ENCODE data around the gene FICD. TPM values are rescaled to one million over a fixed set of nuclear protein-coding genes. Genes with fewer than 3 reads are reported as not detected.

Gene FICD
- total RNA-seq = 1 to 10 TPM; 3.5 to 4.5 TPM

GRCh38 chr12:108514973-108515814, at the start of gene FICD:
TSS of gene FICD (plus strand) at chr12:108515277. CDS start at chr12:108516973, 1,696 bp downstream.
- ChIA-PET CTCF (interaction anchor here (0.5 to 1.4 kb wide), 6 partner anchors 22 to 187 kb away, joined by 3 to 4 read pairs (median 3); no protein-coding TSS in a partner anchor), POLR2A (interaction anchor here (0.5 kb wide), 1 partner anchor 60 kb away, joined by 3 read pairs; no protein-coding TSS in a partner anchor)
- intact Hi-C loops (cut with DNase I, micrococcal nuclease) = loop anchor here (1.0 to 10.0 kb wide), 17 partner anchors 46 to 1197 kb away; partner anchors contain the start of genes PWP1 (in 2 of the 2), SART3 (in 2 of the 2), SELPLG (in 2 of the 2) and ALKBH2 (in 1 of the 2)

GRCh38 chr12:108465417-108465816, 49.7 kb upstream of the FICD start:
- CTCF ChIA-PET = interaction anchor here (0.5 kb wide), 1 partner anchor 1885 kb away, joined by 4 read pairs; no protein-coding TSS in a partner anchor
- ATAC-seq = no peak
- H3K4me1 Mint-ChIP-seq = no peaks in the 10 kb centered on the region

More at GRCh38 chr12:108514973-108515814, at the start of gene FICD:
- Mint-ChIP-seq H3K36me3 (ENCODE audit: low read depth) (peaks cover 10% of the 10 kb centered on the region), H3K27me3 (no peaks in the 10 kb centered on the region), H3K27ac (peak within 1 kb of the TSS; percentile 83), H3K4me3 (peak within 1 kb of the TSS; percentile 82), H3K4me1 (peaks cover 26% of the 10 kb centered on the region), H3K9me3 (ENCODE audit: low read depth) (no peaks in the 10 kb centered on the region)
- peak; percentile 100 for DNase-seq
- ATAC-seq = peak; percentile 93

GRCh38 chr12:108468196-108468968, 46.7 kb upstream of the FICD start:
- H3K4me3 Mint-ChIP-seq = no peak overlapping the region
- intact Hi-C loops (cut with DNase I, micrococcal nuclease) = loop anchor here in 1 of 2 experiments (10.0 kb wide), 1 partner anchor 254 kb away; no protein-coding TSS in a partner anchor
- DNase-seq (peak; percentile 27), ATAC-seq (no peak)
- CTCF ChIA-PET = no interaction called here
- peaks cover 17% of the 10 kb centered on the region for H3K27me3 Mint-ChIP-seq
- no peaks in the 10 kb centered on the region for H3K36me3 Mint-ChIP-seq (ENCODE audit: low read depth)
- H3K27ac Mint-ChIP-seq = no peak overlapping the region
- H3K9me3 Mint-ChIP-seq (ENCODE audit: low read depth) = no peaks in the 10 kb centered on the region
- POLR2A ChIA-PET = no interaction called here
- no peaks in the 10 kb centered on the region for H3K4me1 Mint-ChIP-seq

More at GRCh38 chr12:108465417-108465816, 49.7 kb upstream of the FICD start:
- Mint-ChIP-seq H3K9me3 (ENCODE audit: low read depth) (no peaks in the 10 kb centered on the region), H3K27me3 (peaks cover 15% of the 10 kb centered on the region), H3K36me3 (ENCODE audit: low read depth) (no peaks in the 10 kb centered on the region), H3K27ac (no peak overlapping the region), H3K4me3 (no peak overlapping the region)
- POLR2A ChIA-PET = interaction anchor here (0.5 kb wide), 1 partner anchor 522 kb away, joined by 3 read pairs; no protein-coding TSS in a partner anchor
- no peak for DNase-seq
- intact Hi-C loops (cut with DNase I, micrococcal nuclease) = loop anchor here in 1 of 2 experiments (10.0 kb wide), 1 partner anchor 251 kb away; no protein-coding TSS in a partner anchor

- H3K27me3 Mint-ChIP-seq = peaks cover 10% of the 10 kb centered on the region
- H3K36me3 Mint-ChIP-seq (ENCODE audit: low read depth) = no peaks in the 10 kb centered on the region
- H3K4me1 Mint-ChIP-seq = no peaks in the 10 kb centered on the region
- CTCF ChIA-PET = interaction anchor here (0.6 to 0.9 kb wide), 2 partner anchors 38 to 396 kb away, joined by 3 read pairs; no protein-coding TSS in a partner anchor
- no peak overlapping the region for H3K4me3 Mint-ChIP-seq
- intact Hi-C loops (cut with DNase I, micrococcal nuclease) = no loop called here
- H3K27ac Mint-ChIP-seq = no peak overlapping the region
- POLR2A ChIA-PET = no interaction called here
- ATAC-seq (no peak), DNase-seq (no peak)
- no peaks in the 10 kb centered on the region for H3K9me3 Mint-ChIP-seq (ENCODE audit: low read depth)
These were observed 41.5 kb upstream of the FICD start for GRCh38 chr12:108473400-108474055.

- Mint-ChIP-seq H3K27me3 (peaks cover 14% of the 10 kb centered on the region), H3K4me1 (no peaks in the 10 kb centered on the region), H3K4me3 (no peak overlapping the region), H3K36me3 (ENCODE audit: low read depth) (no peaks in the 10 kb centered on the region), H3K9me3 (ENCODE audit: low read depth) (no peaks in the 10 kb centered on the region), H3K27ac (no peak overlapping the region)
- intact Hi-C loops (cut with DNase I, micrococcal nuclease) = no loop called here
- ATAC-seq (no peak), DNase-seq (no peak)
- ChIA-PET CTCF (no interaction called here), POLR2A (no interaction called here)
These were observed 39.7 kb upstream of the FICD start for GRCh38 chr12:108475396-108475795.

GRCh38 chr12:108477055-108477880, 37.8 kb upstream of the FICD start:
- ATAC-seq = no peak
- POLR2A ChIA-PET = no interaction called here
- CTCF ChIA-PET = no interaction called here
- DNase-seq = no peak
- H3K9me3 Mint-ChIP-seq (ENCODE audit: low read depth) = no peaks in the 10 kb centered on the region
- H3K4me1 Mint-ChIP-seq = no peaks in the 10 kb centered on the region
- peaks cover 16% of the 10 kb centered on the region for H3K27me3 Mint-ChIP-seq
- intact Hi-C loops (cut with DNase I, micrococcal nuclease) = no loop called here
- no peak overlapping the region for H3K4me3 Mint-ChIP-seq
- H3K36me3 Mint-ChIP-seq (ENCODE audit: low read depth) = no peaks in the 10 kb centered on the region
- H3K27ac Mint-ChIP-seq = no peak overlapping the region

GRCh38 chr12:108477881-108478259, 37.2 kb upstream of the FICD start:
- H3K4me3 Mint-ChIP-seq = no peak overlapping the region
- intact Hi-C loops (cut with DNase I, micrococcal nuclease) = no loop called here
- H3K9me3 Mint-ChIP-seq (ENCODE audit: low read depth) = no peaks in the 10 kb centered on the region
- no peaks in the 10 kb centered on the region for H3K36me3 Mint-ChIP-seq (ENCODE audit: low read depth)
- CTCF ChIA-PET = no interaction called here
- ATAC-seq (no peak), DNase-seq (no peak)
- peaks cover 18% of the 10 kb centered on the region for H3K27me3 Mint-ChIP-seq
- POLR2A ChIA-PET = no interaction called here
- H3K27ac Mint-ChIP-seq = no peak overlapping the region
- H3K4me1 Mint-ChIP-seq = no peaks in the 10 kb centered on the region

- DNase-seq (no peak), ATAC-seq (no peak)
- intact Hi-C loops (cut with DNase I, micrococcal nuclease) = no loop called here
- Mint-ChIP-seq H3K27ac (no peak overlapping the region), H3K27me3 (peaks cover 16% of the 10 kb centered on the region), H3K36me3 (ENCODE audit: low read depth) (no peaks in the 10 kb centered on the region), H3K9me3 (ENCODE audit: low read depth) (no peaks in the 10 kb centered on the region), H3K4me1 (no peaks in the 10 kb centered on the region), H3K4me3 (no peak overlapping the region)
- CTCF ChIA-PET = interaction anchor here (1.1 kb wide), 1 partner anchor 181 kb away, joined by 3 read pairs; no protein-coding TSS in a partner anchor
- POLR2A ChIA-PET = no interaction called here
These were observed 36.4 kb upstream of the FICD start for GRCh38 chr12:108478611-108479206.

- H3K9me3 Mint-ChIP-seq (ENCODE audit: low read depth) = no peaks in the 10 kb centered on the region
- ATAC-seq = peak; percentile 69
- H3K4me1 Mint-ChIP-seq = no peaks in the 10 kb centered on the region
- peaks cover 16% of the 10 kb centered on the region for H3K27me3 Mint-ChIP-seq
- intact Hi-C loops (cut with DNase I, micrococcal nuclease) = no loop called here
- H3K36me3 Mint-ChIP-seq (ENCODE audit: low read depth) = no peaks in the 10 kb centered on the region
- no peak for DNase-seq
- H3K4me3 Mint-ChIP-seq = no peak overlapping the region
- ChIA-PET CTCF (interaction anchor here (1.1 kb wide), 1 partner anchor 181 kb away, joined by 3 read pairs; no protein-coding TSS in a partner anchor), POLR2A (no interaction called here)
- H3K27ac Mint-ChIP-seq = no peak overlapping the region
These were observed 35.6 kb upstream of the FICD start for GRCh38 chr12:108479364-108480070.

All from activated CD4-positive, alpha-beta T cell treated with anti-CD3 and anti-CD28 coated beads for 36 hours (primary cell).